Smooth muscle cell (in vitro differentiated cells): ENCODE data around the gene CTBP2. TPM values are rescaled to one million over a fixed set of nuclear protein-coding genes. Genes with fewer than 3 reads are reported as not detected.

ENCODE experiments used
- DNase-seq: peaks from one replicate; lab custom pipeline; 2025; ENCODE audit not compliant: unreplicated experiment; lab: John Stamatoyannopoulos, UW
- H2AFZ ChIP-seq: fragments of 200-600 bp; sonication (generic); 2 replicates; pipeline ENCODE4 v1.6.0; 2016; ENCODE audit warnings: antibody characterized with exemption, low read depth, mild to moderate bottlenecking
- H3F3A ChIP-seq: fragments of 200-600 bp; sonication (generic); 2 replicates; pipeline ENCODE4 v1.6.0; 2017; ENCODE audit warnings: antibody characterized with exemption, low read depth
- H3K27ac ChIP-seq: fragments of 200-600 bp; sonication (generic); 2 replicates; pipeline ENCODE4 v1.5.1; 2016; ENCODE audit warnings: low read depth, mild to moderate bottlenecking
- H3K27me3 ChIP-seq: fragments of 200-600 bp; sonication (generic); 2 replicates; pipeline ENCODE4 v1.6.1; 2016; ENCODE audit warnings: low read depth, mild to moderate bottlenecking
- H3K36me3 ChIP-seq: fragments of 200-600 bp; sonication (generic); 2 replicates; pipeline ENCODE4 v1.5.1; 2016; ENCODE audit warnings: low read depth
- H3K4me1 ChIP-seq: fragments of 200-600 bp; sonication (generic); 2 replicates; pipeline ENCODE4 v1.5.1; 2016; ENCODE audit warnings: low read depth
- H3K4me2 ChIP-seq: fragments of 200-600 bp; sonication (generic); 2 replicates; pipeline ENCODE4 v1.6.0; 2016; ENCODE audit warnings: mild to moderate bottlenecking
- H3K4me3 ChIP-seq: fragments of 200-600 bp; sonication (generic); 2 replicates; pipeline ENCODE4 v1.5.1; 2016; ENCODE audit warnings: mild to moderate bottlenecking
- H3K79me2 ChIP-seq: fragments of 200-600 bp; sonication (generic); 2 replicates; pipeline ENCODE4 v1.6.0; 2016; ENCODE audit warnings: low read depth, mild to moderate bottlenecking
- H3K9ac ChIP-seq: fragments of 200-600 bp; sonication (generic); 2 replicates; pipeline ENCODE4 v1.6.0; 2016; ENCODE audit warnings: low read depth
- H3K9me3 ChIP-seq: fragments of 200-600 bp; sonication (generic); replicated peaks from 2 replicates; pipeline ENCODE4 v1.5.1; 2016; ENCODE audit warnings: low read depth
- H4K20me1 ChIP-seq: fragments of 200-600 bp; sonication (generic); 2 replicates; pipeline ENCODE4 v1.6.0; 2016; ENCODE audit warnings: low read depth
- CTCF ChIP-seq: fragments of 200-600 bp; sonication (generic); IDR thresholded peaks from 2 replicates; pipeline ENCODE4 v1.5.1; 2017; ENCODE audit warnings: borderline replicate concordance, mild to moderate bottlenecking, antibody characterized with exemption; ENCODE audit not compliant: insufficient read depth, poor library complexity, severe bottlenecking
- WGBS: methylation state at CpG from one replicate; pipeline ENCODE4 v1.1.7; 2016; ENCODE audit warnings: low lambda C conversion rate; 5-methylcytosine and 5-hydroxymethylcytosine counted together
- polyA plus RNA-seq: library from polyadenylated mRNA; unstranded; fragments of >200 nt; fragmentation: Nextera tagmentation; extraction: Ambion mirVana; gene quantifications from 2 replicates; pipeline ENCODE4 v1.2.1, GENCODE V29; 2016
- total RNA-seq: library from RNA; depleted of rRNA; stranded (reverse); fragments of >200 nt; gene quantifications from 2 replicates; pipeline ENCODE4 v1.2.3, GENCODE V29; 2014

The CTBP2 gene
- total and polyA plus RNA-seq, 2 experiments from 2014 or later: 49.9 to 69.5 TPM

GRCh38 chr10:125017547-125018298 lies 142.6 kb downstream of the CTBP2 start:
- no peak for DNase-seq
- H3K9ac ChIP-seq: no peak overlapping the region
- no peaks in the 10 kb centered on the region for H3F3A ChIP-seq
- H3K79me2 ChIP-seq: peaks cover 74% of the 10 kb centered on the region
- H3K9me3 ChIP-seq: no peaks in the 10 kb centered on the region
- H3K4me1 ChIP-seq: no peaks in the 10 kb centered on the region
- H3K27ac ChIP-seq: no peak overlapping the region
- no peak overlapping the region for H3K4me2 ChIP-seq
- H3K27me3 ChIP-seq: no peaks in the 10 kb centered on the region
- TF ChIP-seq CTCF: no peak
- peaks cover 100% of the 10 kb centered on the region for H4K20me1 ChIP-seq
- H3K36me3 ChIP-seq: no peaks in the 10 kb centered on the region
- no peak overlapping the region for H2AFZ ChIP-seq
- WGBS: 95% methylated on average over 12 of the region's 12 CpGs
- H3K4me3 ChIP-seq: no peak overlapping the region

GRCh38 chr10:125016611-125017202 lies 143.7 kb downstream of the CTBP2 start:
- Histone ChIP-seq H3K27ac (no peak overlapping the region), H3K9ac (no peak overlapping the region), H3K4me3 (no peak overlapping the region), H3K9me3 (no peaks in the 10 kb centered on the region), H3K27me3 (no peaks in the 10 kb centered on the region), H3F3A (no peaks in the 10 kb centered on the region), H3K4me2 (no peak overlapping the region), H3K36me3 (no peaks in the 10 kb centered on the region), H3K4me1 (no peaks in the 10 kb centered on the region), H4K20me1 (peaks cover 100% of the 10 kb centered on the region), H2AFZ (no peak overlapping the region), H3K79me2 (peaks cover 67% of the 10 kb centered on the region)
- no peak for TF ChIP-seq CTCF
- no peak for DNase-seq
- WGBS: 98% methylated on average over 14 of the region's 14 CpGs

- H3F3A ChIP-seq: no peaks in the 10 kb centered on the region
- no peak overlapping the region for H3K27ac ChIP-seq
- peaks cover 100% of the 10 kb centered on the region for H4K20me1 ChIP-seq
- no peaks in the 10 kb centered on the region for H3K4me1 ChIP-seq
- H3K9me3 ChIP-seq: no peaks in the 10 kb centered on the region
- H3K4me3 ChIP-seq: no peak overlapping the region
- 94% methylated on average over 10 of the region's 10 CpGs for WGBS
- H3K27me3 ChIP-seq: no peaks in the 10 kb centered on the region
- TF ChIP-seq CTCF: no peak
- DNase-seq: no peak
- no peak overlapping the region for H3K9ac ChIP-seq
- no peak overlapping the region for H3K4me2 ChIP-seq
- peaks cover 65% of the 10 kb centered on the region for H3K79me2 ChIP-seq
- no peak overlapping the region for H2AFZ ChIP-seq
- H3K36me3 ChIP-seq: no peaks in the 10 kb centered on the region
Observed at GRCh38 chr10:125016123-125016522, 144.2 kb downstream of the CTBP2 start.
